ENCODE measurements around the gene SREK1.

The SREK1 gene

DNA sequence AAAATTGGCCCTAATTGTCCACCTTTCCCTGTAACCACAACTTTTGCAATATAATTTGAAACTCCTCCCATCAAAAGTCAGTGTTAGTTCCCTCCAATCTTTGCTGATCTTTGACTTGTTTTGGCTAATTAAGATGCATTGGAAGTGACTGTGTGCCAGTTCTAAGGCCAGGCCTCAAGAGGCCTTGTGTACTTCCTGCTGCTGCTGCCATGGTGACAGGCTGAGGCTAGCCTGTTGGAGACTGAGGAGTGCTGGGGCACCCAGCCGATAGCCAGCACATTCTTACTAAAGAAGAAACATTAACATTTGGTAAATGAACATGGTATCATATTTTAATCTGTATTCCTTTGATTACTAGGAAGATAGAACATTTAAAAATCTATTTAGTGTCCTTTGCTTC lies 86.5 kb downstream of the SREK1 start:
- H3K36me3 ChIP-seq (ENCODE audit: control insufficient read depth, insufficient read depth, low read length), result no peaks in the 10 kb centered on the region
- no peaks in the 10 kb centered on the region for H3K27me3 ChIP-seq (ENCODE audit: control insufficient read depth, insufficient read depth, low read length)

GRCh38 chr5:66231508-66231907 lies 87.4 kb downstream of the SREK1 start:
- Histone ChIP-seq H3K4me1 (ENCODE audit: control insufficient read depth, insufficient read depth, low read length) (peaks cover 4% of the 10 kb centered on the region), H3K9me3 (ENCODE audit: control insufficient read depth, insufficient read depth, low read length) (no peaks in the 10 kb centered on the region), H3K9ac (ENCODE audit: low read depth, low read length) (no peak overlapping the region), H3K4me3 (ENCODE audit: low read depth, low read length) (no peak overlapping the region), H3K36me3 (ENCODE audit: control insufficient read depth, insufficient read depth, low read length) (no peaks in the 10 kb centered on the region), H3K27me3 (ENCODE audit: control insufficient read depth, insufficient read depth, low read length) (no peaks in the 10 kb centered on the region)

More for the DNA sequence above, 86.5 kb downstream of the SREK1 start:
- Histone ChIP-seq H3K4me3 (ENCODE audit: low read depth, low read length) (no peak overlapping the region), H3K9me3 (ENCODE audit: control insufficient read depth, insufficient read depth, low read length) (no peaks in the 10 kb centered on the region), H3K4me1 (ENCODE audit: control insufficient read depth, insufficient read depth, low read length) (peaks cover 4% of the 10 kb centered on the region), H3K9ac (ENCODE audit: low read depth, low read length) (no peak overlapping the region)

- Histone ChIP-seq H3K27me3 (ENCODE audit: control insufficient read depth, insufficient read depth, low read length) (no peaks in the 10 kb centered on the region), H3K4me1 (ENCODE audit: control insufficient read depth, insufficient read depth, low read length) (peaks cover 4% of the 10 kb centered on the region), H3K9me3 (ENCODE audit: control insufficient read depth, insufficient read depth, low read length) (no peaks in the 10 kb centered on the region), H3K9ac (ENCODE audit: low read depth, low read length) (no peak overlapping the region), H3K4me3 (ENCODE audit: low read depth, low read length) (no peak overlapping the region), H3K36me3 (ENCODE audit: control insufficient read depth, insufficient read depth, low read length) (no peaks in the 10 kb centered on the region)
These were observed 88.2 kb downstream of the SREK1 start for GRCh38 chr5:66232275-66232674.

DNA sequence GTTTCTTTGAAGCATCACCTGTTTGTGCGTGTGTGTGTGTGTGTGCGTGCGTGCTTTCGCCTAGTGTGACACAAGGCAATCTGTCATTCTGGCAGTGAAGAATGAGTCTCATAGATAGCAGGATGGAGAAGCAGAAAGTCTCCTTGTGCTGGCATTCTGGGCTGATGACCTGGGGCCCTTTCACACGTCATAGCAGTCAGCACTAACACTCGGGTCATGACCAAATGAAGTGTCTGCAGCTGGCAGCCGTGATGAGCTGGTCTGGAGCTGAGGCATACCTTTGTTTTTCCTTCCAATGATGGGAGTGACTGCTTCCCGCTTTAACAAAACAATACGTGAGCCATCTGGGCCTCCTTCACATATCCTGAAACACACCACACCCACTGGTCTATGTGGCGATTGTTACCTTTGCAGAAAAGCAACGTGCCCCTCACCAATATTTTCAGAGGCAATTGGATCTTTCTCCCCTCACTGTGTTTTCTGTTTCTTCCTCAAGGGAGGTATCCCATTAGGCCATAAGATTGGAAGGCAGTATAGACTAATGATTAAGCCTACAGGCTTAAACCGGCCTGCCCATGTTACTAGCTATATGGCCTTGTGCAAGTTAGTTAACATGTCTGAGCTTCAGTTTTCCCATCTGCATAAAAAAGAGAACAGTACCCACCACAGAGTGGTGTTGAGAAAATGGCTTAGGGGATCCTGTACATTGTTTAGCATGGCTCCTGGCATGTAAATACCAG lies 88.8 kb downstream of the SREK1 start:
- Histone ChIP-seq H3K9ac (ENCODE audit: low read depth, low read length) (no peak overlapping the region), H3K27me3 (ENCODE audit: control insufficient read depth, insufficient read depth, low read length) (no peaks in the 10 kb centered on the region), H3K9me3 (ENCODE audit: control insufficient read depth, insufficient read depth, low read length) (no peaks in the 10 kb centered on the region), H3K4me1 (ENCODE audit: control insufficient read depth, insufficient read depth, low read length) (peaks cover 4% of the 10 kb centered on the region), H3K4me3 (ENCODE audit: low read depth, low read length) (no peak overlapping the region), H3K36me3 (ENCODE audit: control insufficient read depth, insufficient read depth, low read length) (no peaks in the 10 kb centered on the region)
